Posterior vena cava (tissue), 2 donors: ENCODE results near the gene DIO1. TPM values are rescaled to one million over a fixed set of nuclear protein-coding genes. Genes with fewer than 3 reads are reported as not detected.

ENCODE experiments used
- DNase-seq: peaks from one replicate; pipeline ENCODE4 v3.0.0-alpha.2; 2020; ENCODE audit warnings: low spot score
- intact Hi-C, 2 donors: fragments of 100-400 bp; cut with DNase I; formaldehyde crosslinking; loops; one replicate each; pipeline versions ENCODE4 v1.14.1 to v1.14.2; 2022 to 2023
- total RNA-seq, 2 donors: library from RNA; stranded (reverse); fragmentation: NEBNext Ultra II Directional; extraction: Animal tissue kit (Norgen Biotek cat#: 25700); gene quantifications; one replicate each; pipeline ENCODE4 v1.2.1, GENCODE V29; 2021
- donor health status: DM: yes; HTN: yes; CAD: no.
- donor health status: DM: yes; HTN: yes; CAD: no.

The DIO1 gene
- total RNA-seq, 2 donors from 2014 or later: not detected

- intact Hi-C loops: no loop called here
- no peak for DNase-seq
These were observed 62.6 kb downstream of the DIO1 start for GRCh38 chr1:53956308-53957168.

GRCh38 chr1:53957194-53957818 lies 63.3 kb downstream of the DIO1 start:
- intact Hi-C loops: no loop called here
- no peak for DNase-seq

- DNase-seq: no peak
- intact Hi-C loops: no loop called here
These were observed 65.8 kb downstream of the DIO1 start for GRCh38 chr1:53959664-53960250.

Other genes with a start within 250 kb of the DIO1 start
- 1 to 10 TPM in 1 of 2 donors, under 1 TPM in 1; 0.74 to 1.7 TPM for gene GLIS1, start 155.0 kb upstream of the DIO1 start, total RNA-seq
- 1 to 10 TPM; 6.0 to 6.9 TPM for gene NDC1, start 55.9 kb upstream of the DIO1 start, total RNA-seq
- gene YIPF1, start 4.4 kb upstream of the DIO1 start, total RNA-seq: 10 to 100 TPM; 13.8 to 15.1 TPM
- gene IFT25, start 51.5 kb downstream of the DIO1 start, total RNA-seq: 10 to 100 TPM; 22.5 to 23.7 TPM
- 10 to 100 TPM; 14.2 to 17.9 TPM for gene LRRC42, start 52.2 kb downstream of the DIO1 start, total RNA-seq
- gene LDLRAD1, start 124.0 kb downstream of the DIO1 start, total RNA-seq: not detected
- gene TMEM59, start 159.0 kb downstream of the DIO1 start, total RNA-seq: 100 to 1,000 TPM; 248 to 383 TPM
- 1 to 10 TPM; 4.4 to 5.7 TPM for gene TCEANC2, start 159.4 kb downstream of the DIO1 start, total RNA-seq